ENCODE results near the gene AMPD3.

The AMPD3 gene

GRCh38 chr11:10488934-10489691 lies 34.0 kb downstream of the AMPD3 start:
- no peak for DNase-seq

GRCh38 chr11:10490032-10490397 lies 35.0 kb downstream of the AMPD3 start:
- no peak for DNase-seq

GRCh38 chr11:10490398-10491241 lies 35.6 kb downstream of the AMPD3 start:
- no peak for DNase-seq

DNA sequence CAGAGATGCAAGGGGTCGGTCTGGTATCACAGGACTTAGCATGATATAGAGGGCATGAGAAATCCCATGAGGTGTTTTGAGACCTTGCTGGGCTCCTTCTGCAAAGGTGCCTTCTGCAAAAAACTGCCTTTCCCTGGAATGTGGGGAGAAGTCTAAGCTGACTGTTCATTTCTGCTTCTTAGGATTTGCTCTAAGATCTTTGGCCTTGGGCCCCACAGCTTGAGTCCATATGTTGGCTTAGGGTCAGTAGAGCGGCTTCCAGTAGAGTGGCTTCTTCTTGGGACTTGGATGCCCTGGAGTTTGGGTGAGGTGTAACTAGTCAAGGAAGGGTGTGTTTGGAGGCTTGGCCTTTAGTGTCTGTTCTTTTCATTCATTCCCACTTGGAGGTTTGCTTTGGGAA lies 37.0 kb downstream of the AMPD3 start:
- no peak for DNase-seq

GRCh38 chr11:10493041-10493663 lies 38.1 kb downstream of the AMPD3 start:
- DNase-seq, result no peak

- DNase-seq, result no peak
These were observed 39.8 kb downstream of the AMPD3 start for GRCh38 chr11:10494636-10495463.

GRCh38 chr11:10495464-10495786 lies 40.4 kb downstream of the AMPD3 start:
- DNase-seq, result no peak

DNA sequence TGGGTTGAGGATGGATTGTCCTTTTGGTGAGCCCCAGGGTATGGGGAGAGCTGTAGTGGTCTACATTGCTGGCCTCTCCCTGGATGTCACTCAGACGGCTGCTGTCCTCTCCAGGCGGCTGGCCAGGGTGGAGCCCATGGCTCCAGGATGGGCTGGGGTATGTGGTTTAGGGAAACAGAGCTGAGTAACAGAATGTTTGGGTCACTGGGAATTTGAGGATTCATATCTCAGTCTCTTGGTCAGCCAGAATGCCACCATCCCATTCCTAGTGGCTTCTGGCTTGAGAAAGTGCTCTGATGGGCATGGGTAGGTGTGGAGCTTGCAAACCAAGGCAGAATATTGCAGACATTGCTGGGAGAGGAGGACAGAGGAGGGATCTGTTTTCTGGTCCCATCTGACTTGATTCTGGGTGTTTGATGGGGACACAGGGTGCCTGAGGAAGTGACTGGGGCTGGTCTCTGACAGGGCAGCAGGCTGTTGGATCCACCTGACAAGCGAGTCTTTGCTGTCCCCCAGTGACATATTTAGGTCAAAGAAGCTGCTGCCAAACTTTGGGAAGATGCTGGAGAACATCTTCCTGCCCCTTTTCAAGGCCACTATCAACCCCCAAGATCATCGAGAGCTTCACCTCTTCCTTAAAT lies 41.4 kb downstream of the AMPD3 start:
- no peak for DNase-seq

- DNase-seq, result no peak
These were observed 42.4 kb downstream of the AMPD3 start for GRCh38 chr11:10497371-10498021.

DNA sequence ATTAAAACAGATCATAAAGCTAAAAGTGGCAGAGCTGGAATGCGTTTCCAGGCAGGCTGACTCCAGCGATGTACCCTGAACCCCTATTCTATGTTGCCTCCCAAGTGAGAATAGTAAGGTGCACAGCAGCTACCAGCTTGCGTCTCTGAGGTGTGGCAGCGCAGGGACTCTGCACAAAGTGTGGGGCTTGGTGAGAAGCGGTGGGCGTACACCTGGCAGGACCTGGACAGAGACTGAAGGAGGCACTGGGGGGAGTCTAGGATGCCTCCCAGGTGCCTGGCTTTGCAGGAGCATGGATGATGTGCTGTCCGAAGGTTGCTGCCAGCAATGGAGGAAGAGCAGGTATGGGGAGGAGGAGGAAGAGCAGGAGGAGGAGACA lies 42.9 kb downstream of the AMPD3 start:
- DNase-seq, result no peak

- DNase-seq, result no peak
These were observed 43.6 kb downstream of the AMPD3 start for GRCh38 chr11:10498426-10499250.

GRCh38 chr11:10499452-10499851 lies 44.4 kb downstream of the AMPD3 start:
- no peak for DNase-seq

- no peak for DNase-seq
These were observed 45.0 kb downstream of the AMPD3 start for GRCh38 chr11:10499874-10500601.

GRCh38 chr11:10500757-10501684 lies 46.0 kb downstream of the AMPD3 start:
- no peak for DNase-seq

- DNase-seq, result no peak
These were observed 47.1 kb downstream of the AMPD3 start for GRCh38 chr11:10502065-10502680.

GRCh38 chr11:10502770-10503169 lies 47.7 kb downstream of the AMPD3 start:
- peak; percentile 10 to 22 for DNase-seq

DNA sequence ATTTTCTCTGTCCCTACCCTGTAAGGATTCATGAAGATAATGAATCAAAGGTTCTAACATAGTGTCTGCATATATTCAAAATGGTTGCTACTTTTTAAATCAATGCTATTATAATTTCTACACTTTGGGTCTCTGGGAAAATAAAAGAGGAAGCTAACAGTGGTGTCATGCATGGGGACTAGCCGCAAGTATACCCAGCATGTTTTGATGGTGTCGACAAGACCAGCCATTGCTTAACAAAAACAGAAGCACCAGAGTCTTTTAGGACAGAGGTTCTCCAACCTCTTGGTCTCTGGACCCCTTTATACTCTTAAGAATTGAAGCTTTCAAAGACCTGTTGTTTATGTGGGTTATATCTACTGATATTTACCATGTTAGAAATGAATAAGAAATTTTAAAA lies 48.2 kb downstream of the AMPD3 start:
- peak; percentile 71 to 87 for DNase-seq

GRCh38 chr11:10503777-10504480 lies 48.9 kb downstream of the AMPD3 start:
- no peak for DNase-seq
